Neural cell (in vitro differentiated cells): ENCODE results near the gene PTOV1. TPM values are rescaled to one million over a fixed set of nuclear protein-coding genes. Genes with fewer than 3 reads are reported as not detected.

Experiments
- H2AFZ ChIP-seq: fragments of 200-600, 300-800 bp; sonication (generic), shearing (Covaris generic); 2 replicates; pipeline ENCODE4 v1.6.0; 2014; ENCODE audit warnings: low read depth, mild to moderate bottlenecking, antibody characterized with exemption, low read length, moderate library complexity
- H3F3A ChIP-seq: fragments of 200-600 bp; shearing (Covaris generic); 2 replicates; pipeline ENCODE4 v1.6.1; 2016; ENCODE audit warnings: mild to moderate bottlenecking, moderate library complexity, mixed read lengths, antibody characterized with exemption, low read length; ENCODE audit not compliant: insufficient read depth, poor library complexity, severe bottlenecking
- H3K27ac ChIP-seq: fragments of 200-600, 300-800 bp; sonication (generic), shearing (Covaris generic); 2 replicates; pipeline ENCODE4 v1.5.1; 2014; ENCODE audit warnings: mild to moderate bottlenecking, low read length, moderate library complexity
- H3K27me3 ChIP-seq: fragments of 300-800, 200-600 bp; sonication (generic), shearing (Covaris generic); 2 replicates; pipeline ENCODE4 v1.6.0; 2014; ENCODE audit warnings: mild to moderate bottlenecking, low read depth, low read length, moderate library complexity; ENCODE audit not compliant: insufficient read depth
- H3K36me3 ChIP-seq: fragments of 300-800, 200-600 bp; sonication (generic), shearing (Covaris generic); 2 replicates; pipeline ENCODE4 v1.5.1; 2014; ENCODE audit warnings: mild to moderate bottlenecking, antibody characterized with exemption, low read length, moderate library complexity; ENCODE audit not compliant: insufficient read depth
- H3K4me2 ChIP-seq: fragments of 300-800, 200-600 bp; sonication (generic), shearing (Covaris generic); 2 replicates; pipeline ENCODE4 v1.6.0; 2014; ENCODE audit warnings: mild to moderate bottlenecking, low read length
- H3K4me3 ChIP-seq: fragments of 300-800, 200-600 bp; sonication (generic), shearing (Covaris generic); 2 replicates; pipeline ENCODE4 v1.5.1; 2014; ENCODE audit warnings: mild to moderate bottlenecking, low read length, moderate library complexity
- H3K79me2 ChIP-seq: fragments of 200-600 bp; shearing (Covaris generic); replicated peaks from 2 replicates; pipeline ENCODE4 v1.6.0; 2014; ENCODE audit warnings: mild to moderate bottlenecking, low read length, moderate library complexity; ENCODE audit not compliant: insufficient read depth
- H3K9ac ChIP-seq: fragments of 300-800, 200-600 bp; sonication (generic), shearing (Covaris generic); 2 replicates; pipeline ENCODE4 v1.6.1; 2016; ENCODE audit warnings: mild to moderate bottlenecking, low read length, mixed read lengths
- H3K9me2 ChIP-seq: fragments of 200-600 bp; shearing (Covaris generic); 2 replicates; pipeline ENCODE4 v1.6.1; 2016; ENCODE audit warnings: mild to moderate bottlenecking, low read length, mixed read lengths; ENCODE audit not compliant: insufficient read depth
- H3K9me3 ChIP-seq: fragments of 200-600, 300-800 bp; sonication (generic), shearing (Covaris generic); 2 replicates; pipeline ENCODE4 v1.6.1; 2016; ENCODE audit warnings: mild to moderate bottlenecking, mixed run types, low read length, moderate library complexity, mixed read lengths
- H4K20me1 ChIP-seq: fragments of 200-600 bp; shearing (Covaris generic); 2 replicates; pipeline ENCODE4 v1.6.1; 2016; ENCODE audit warnings: mild to moderate bottlenecking, mixed run types; ENCODE audit not compliant: insufficient read depth
- EP300 ChIP-seq: fragments of 450-650 bp; conservative IDR thresholded peaks from 2 replicates; pipeline ENCODE4 v1.6.1; 2014; ENCODE audit warnings: antibody characterized with exemption, mild to moderate bottlenecking, moderate library complexity; ENCODE audit not compliant: poor library complexity, severe bottlenecking
- EZH2 ChIP-seq: fragments of 200-600, 300-800 bp; shearing (Covaris generic), sonication (generic); IDR thresholded peaks from 2 replicates; pipeline ENCODE4 v1.6.1; 2014; ENCODE audit warnings: antibody characterized with exemption, low read length, borderline replicate concordance, mild to moderate bottlenecking; ENCODE audit not compliant: insufficient read depth, poor library complexity, severe bottlenecking
- MXI1 ChIP-seq: fragments of 450-650 bp; conservative IDR thresholded peaks from 2 replicates; pipeline ENCODE4 v1.6.1; 2014; ENCODE audit warnings: antibody characterized with exemption, mild to moderate bottlenecking; ENCODE audit not compliant: poor library complexity, severe bottlenecking
- POLR2AphosphoS5 ChIP-seq: IDR thresholded peaks from 2 replicates; pipeline ENCODE4 v1.6.1; 2012
- RAD21 ChIP-seq: fragments of 450-650 bp; conservative IDR thresholded peaks from 2 replicates; pipeline ENCODE4 v1.6.1; 2014; ENCODE audit warnings: antibody characterized with exemption, mild to moderate bottlenecking, moderate library complexity
- SMC3 ChIP-seq: fragments of 450-650 bp; conservative IDR thresholded peaks from 2 replicates; pipeline ENCODE4 v1.6.1; 2014; ENCODE audit warnings: antibody characterized with exemption, mild to moderate bottlenecking, moderate library complexity; ENCODE audit not compliant: poor library complexity
- TAF1 ChIP-seq: IDR thresholded peaks from 2 replicates; pipeline ENCODE4 v1.6.1; 2012; ENCODE audit warnings: low read depth
- polyA plus RNA-seq: library from polyadenylated mRNA; depleted of rRNA; stranded (reverse); fragments of >200 nt; gene quantifications from 2 replicates; pipeline ENCODE4 v1.2.3, GENCODE V29; 2014
- TF ChIP-seq, protein P1 (sequence below): fragments of 450-650 bp; IDR thresholded peaks from 2 replicates; pipeline ENCODE4 v1.5.1; 2014; ENCODE audit warnings: antibody characterized with exemption, mild to moderate bottlenecking, moderate library complexity; ENCODE audit not compliant: poor library complexity, severe bottlenecking
- TF ChIP-seq, protein P2 (sequence below): IDR thresholded peaks from 2 replicates; pipeline ENCODE4 v1.6.1; 2012; ENCODE audit warnings: borderline replicate concordance

Gene PTOV1
- polyA plus RNA-seq, 1 donor from 2014 or later = 199 TPM

DNA sequence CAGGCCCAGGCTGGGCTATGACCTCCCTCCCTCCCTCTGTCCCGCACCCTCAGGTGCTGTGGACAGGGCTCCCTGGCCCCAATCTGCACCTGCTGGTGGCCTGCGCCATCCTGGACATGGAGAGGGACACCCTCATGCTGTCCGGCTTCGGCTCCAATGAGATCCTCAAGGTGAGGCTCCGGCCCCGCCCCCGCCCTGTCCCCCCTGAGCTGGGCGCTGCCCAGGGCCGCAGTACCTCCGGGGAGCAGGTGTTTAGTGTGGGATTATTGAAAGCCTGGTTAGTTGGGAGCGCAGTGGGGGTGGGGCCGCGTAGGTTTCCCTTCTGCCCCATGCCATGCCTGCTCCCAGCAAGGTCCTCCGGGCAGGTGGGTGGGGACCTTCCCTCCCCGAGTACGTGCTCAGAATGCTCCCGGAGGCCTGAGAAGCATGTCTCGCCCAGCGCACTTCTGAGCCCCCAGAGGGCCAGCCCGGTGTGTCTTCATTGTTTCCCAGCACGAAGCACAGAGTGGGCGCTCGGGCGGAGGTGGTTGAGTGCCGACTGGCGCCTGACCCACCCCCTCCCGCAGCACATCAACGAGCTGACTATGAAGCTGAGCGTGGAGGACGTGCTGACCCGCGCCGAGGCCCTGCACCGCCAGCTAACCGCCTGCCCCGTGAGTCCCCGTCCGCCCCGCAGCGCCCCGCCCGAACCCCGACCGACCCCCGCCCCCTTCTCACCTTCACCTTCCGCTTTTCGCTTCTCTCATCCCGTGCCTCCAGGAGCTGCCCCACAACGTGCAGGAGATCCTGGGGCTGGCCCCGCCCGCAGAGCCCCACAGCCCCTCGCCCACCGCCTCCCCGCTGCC, 36.9 kb downstream of the PTOV1 start:
- no peak overlapping the region for H3K27ac ChIP-seq
- H4K20me1 ChIP-seq = no peaks in the 10 kb centered on the region
- H3K36me3 ChIP-seq = peaks cover 5% of the 10 kb centered on the region
- no peaks in the 10 kb centered on the region for H3F3A ChIP-seq
- no peak overlapping the region for H3K4me2 ChIP-seq
- TF ChIP-seq, protein P1, sequence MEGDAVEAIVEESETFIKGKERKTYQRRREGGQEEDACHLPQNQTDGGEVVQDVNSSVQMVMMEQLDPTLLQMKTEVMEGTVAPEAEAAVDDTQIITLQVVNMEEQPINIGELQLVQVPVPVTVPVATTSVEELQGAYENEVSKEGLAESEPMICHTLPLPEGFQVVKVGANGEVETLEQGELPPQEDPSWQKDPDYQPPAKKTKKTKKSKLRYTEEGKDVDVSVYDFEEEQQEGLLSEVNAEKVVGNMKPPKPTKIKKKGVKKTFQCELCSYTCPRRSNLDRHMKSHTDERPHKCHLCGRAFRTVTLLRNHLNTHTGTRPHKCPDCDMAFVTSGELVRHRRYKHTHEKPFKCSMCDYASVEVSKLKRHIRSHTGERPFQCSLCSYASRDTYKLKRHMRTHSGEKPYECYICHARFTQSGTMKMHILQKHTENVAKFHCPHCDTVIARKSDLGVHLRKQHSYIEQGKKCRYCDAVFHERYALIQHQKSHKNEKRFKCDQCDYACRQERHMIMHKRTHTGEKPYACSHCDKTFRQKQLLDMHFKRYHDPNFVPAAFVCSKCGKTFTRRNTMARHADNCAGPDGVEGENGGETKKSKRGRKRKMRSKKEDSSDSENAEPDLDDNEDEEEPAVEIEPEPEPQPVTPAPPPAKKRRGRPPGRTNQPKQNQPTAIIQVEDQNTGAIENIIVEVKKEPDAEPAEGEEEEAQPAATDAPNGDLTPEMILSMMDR = no peak
- TF ChIP-seq EZH2 = no peak
- no peak for TF ChIP-seq SMC3
- no peak overlapping the region for H2AFZ ChIP-seq
- no peak overlapping the region for H3K9ac ChIP-seq
- H3K79me2 ChIP-seq = no peaks in the 10 kb centered on the region
- no peaks in the 10 kb centered on the region for H3K9me2 ChIP-seq
- no peak overlapping the region for H3K4me3 ChIP-seq
- peaks cover 2% of the 10 kb centered on the region for H3K9me3 ChIP-seq
- peaks cover 8% of the 10 kb centered on the region for H3K27me3 ChIP-seq

DNA sequence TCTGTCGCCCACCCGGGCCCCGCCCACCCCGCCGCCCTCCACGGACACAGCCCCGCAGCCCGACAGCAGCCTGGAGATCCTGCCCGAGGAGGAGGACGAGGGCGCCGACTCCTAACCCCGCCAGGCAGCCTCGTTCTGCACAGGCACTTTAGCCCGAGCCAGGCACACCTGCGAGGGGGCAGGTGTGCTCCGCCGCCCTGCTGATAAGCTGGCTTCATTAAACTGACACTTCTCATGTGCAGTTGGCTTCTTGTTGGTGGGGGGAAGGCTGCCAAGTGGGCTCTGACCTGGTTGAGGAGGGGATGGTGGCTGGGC, 37.5 kb downstream of the PTOV1 start:
- H3K27me3 ChIP-seq = peaks cover 8% of the 10 kb centered on the region

DNA sequence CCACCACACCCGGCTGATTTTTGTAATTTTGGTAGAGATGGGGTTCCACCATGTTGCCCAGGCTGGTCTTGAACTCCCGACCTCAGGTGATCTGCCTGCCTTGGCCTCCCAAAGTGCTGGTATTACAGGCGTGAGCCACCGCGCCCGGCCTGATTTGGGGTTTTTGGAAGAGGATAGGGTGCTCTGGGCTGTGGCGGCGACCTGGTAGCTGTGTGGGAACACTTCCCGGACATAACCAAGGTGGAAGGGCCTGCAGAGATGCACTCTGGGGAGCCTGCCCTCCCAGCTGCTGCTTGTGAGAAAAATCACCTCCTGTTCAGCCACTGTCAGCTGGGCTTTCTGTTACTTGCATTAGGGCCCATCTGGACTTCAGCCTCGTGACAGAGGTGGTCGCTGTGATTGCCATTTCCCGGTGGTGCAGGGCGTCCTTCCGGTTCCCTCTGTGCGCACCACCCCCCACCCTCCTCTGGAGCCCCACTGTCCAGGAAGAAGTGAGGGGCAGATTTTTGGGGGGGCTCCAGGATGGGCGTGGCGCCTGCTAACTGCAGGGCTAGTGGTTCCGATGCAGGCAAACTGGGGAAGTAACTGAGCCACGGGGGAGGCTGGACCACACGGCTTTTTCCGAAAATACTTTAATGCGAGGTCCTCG, 38.2 kb downstream of the PTOV1 start:
- TF ChIP-seq POLR2AphosphoS5 = no peak
- no peak for TF ChIP-seq TAF1
- no peak for TF ChIP-seq RAD21
- TF ChIP-seq EP300 = no peak
- no peak for TF ChIP-seq EZH2
- TF ChIP-seq, protein P1 = no peak
- TF ChIP-seq MXI1 = no peak
- no peak for TF ChIP-seq SMC3
- TF ChIP-seq, protein P2, sequence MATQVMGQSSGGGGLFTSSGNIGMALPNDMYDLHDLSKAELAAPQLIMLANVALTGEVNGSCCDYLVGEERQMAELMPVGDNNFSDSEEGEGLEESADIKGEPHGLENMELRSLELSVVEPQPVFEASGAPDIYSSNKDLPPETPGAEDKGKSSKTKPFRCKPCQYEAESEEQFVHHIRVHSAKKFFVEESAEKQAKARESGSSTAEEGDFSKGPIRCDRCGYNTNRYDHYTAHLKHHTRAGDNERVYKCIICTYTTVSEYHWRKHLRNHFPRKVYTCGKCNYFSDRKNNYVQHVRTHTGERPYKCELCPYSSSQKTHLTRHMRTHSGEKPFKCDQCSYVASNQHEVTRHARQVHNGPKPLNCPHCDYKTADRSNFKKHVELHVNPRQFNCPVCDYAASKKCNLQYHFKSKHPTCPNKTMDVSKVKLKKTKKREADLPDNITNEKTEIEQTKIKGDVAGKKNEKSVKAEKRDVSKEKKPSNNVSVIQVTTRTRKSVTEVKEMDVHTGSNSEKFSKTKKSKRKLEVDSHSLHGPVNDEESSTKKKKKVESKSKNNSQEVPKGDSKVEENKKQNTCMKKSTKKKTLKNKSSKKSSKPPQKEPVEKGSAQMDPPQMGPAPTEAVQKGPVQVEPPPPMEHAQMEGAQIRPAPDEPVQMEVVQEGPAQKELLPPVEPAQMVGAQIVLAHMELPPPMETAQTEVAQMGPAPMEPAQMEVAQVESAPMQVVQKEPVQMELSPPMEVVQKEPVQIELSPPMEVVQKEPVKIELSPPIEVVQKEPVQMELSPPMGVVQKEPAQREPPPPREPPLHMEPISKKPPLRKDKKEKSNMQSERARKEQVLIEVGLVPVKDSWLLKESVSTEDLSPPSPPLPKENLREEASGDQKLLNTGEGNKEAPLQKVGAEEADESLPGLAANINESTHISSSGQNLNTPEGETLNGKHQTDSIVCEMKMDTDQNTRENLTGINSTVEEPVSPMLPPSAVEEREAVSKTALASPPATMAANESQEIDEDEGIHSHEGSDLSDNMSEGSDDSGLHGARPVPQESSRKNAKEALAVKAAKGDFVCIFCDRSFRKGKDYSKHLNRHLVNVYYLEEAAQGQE = no peak
- H3K9me2 ChIP-seq = no peaks in the 10 kb centered on the region
- no peaks in the 10 kb centered on the region for H3F3A ChIP-seq
- H4K20me1 ChIP-seq = no peaks in the 10 kb centered on the region
- no peaks in the 10 kb centered on the region for H3K9me3 ChIP-seq
- H3K27me3 ChIP-seq = peaks cover 8% of the 10 kb centered on the region
- no peak overlapping the region for H3K4me2 ChIP-seq
- H3K27ac ChIP-seq = no peak overlapping the region
- no peak overlapping the region for H3K4me3 ChIP-seq
- H3K9ac ChIP-seq = no peak overlapping the region
- no peaks in the 10 kb centered on the region for H3K36me3 ChIP-seq
- H2AFZ ChIP-seq = no peak overlapping the region
- no peaks in the 10 kb centered on the region for H3K79me2 ChIP-seq

More for the DNA sequence above, 37.5 kb downstream of the PTOV1 start:
- no peak overlapping the region for H3K4me2 ChIP-seq
- H3K27ac ChIP-seq = no peak overlapping the region
- H3K4me3 ChIP-seq = no peak overlapping the region
- no peak overlapping the region for H3K9ac ChIP-seq
- no peaks in the 10 kb centered on the region for H3K79me2 ChIP-seq
- TF ChIP-seq POLR2AphosphoS5 = no peak
- TF ChIP-seq TAF1 = no peak
- no peak for TF ChIP-seq MXI1
- no peaks in the 10 kb centered on the region for H4K20me1 ChIP-seq
- H3K9me3 ChIP-seq = no peaks in the 10 kb centered on the region
- H3K36me3 ChIP-seq = no peaks in the 10 kb centered on the region
- no peaks in the 10 kb centered on the region for H3K9me2 ChIP-seq
- no peak overlapping the region for H2AFZ ChIP-seq
- H3F3A ChIP-seq = no peaks in the 10 kb centered on the region
